22Rv1 (cell line): ENCODE results near the gene SLC4A2.

Experiments
- ZFX ChIP-seq: fragments of 450-650 bp; IDR thresholded peaks from 2 replicates; pipeline ENCODE4 v1.6.1; 2017; ENCODE audit warnings: antibody characterized with exemption, borderline replicate concordance
- TF ChIP-seq, protein P1 (sequence below): fragments of 450-650 bp; IDR thresholded peaks from 2 replicates; pipeline ENCODE4 v1.5.1; 2017; ENCODE audit warnings: mild to moderate bottlenecking

DNA sequence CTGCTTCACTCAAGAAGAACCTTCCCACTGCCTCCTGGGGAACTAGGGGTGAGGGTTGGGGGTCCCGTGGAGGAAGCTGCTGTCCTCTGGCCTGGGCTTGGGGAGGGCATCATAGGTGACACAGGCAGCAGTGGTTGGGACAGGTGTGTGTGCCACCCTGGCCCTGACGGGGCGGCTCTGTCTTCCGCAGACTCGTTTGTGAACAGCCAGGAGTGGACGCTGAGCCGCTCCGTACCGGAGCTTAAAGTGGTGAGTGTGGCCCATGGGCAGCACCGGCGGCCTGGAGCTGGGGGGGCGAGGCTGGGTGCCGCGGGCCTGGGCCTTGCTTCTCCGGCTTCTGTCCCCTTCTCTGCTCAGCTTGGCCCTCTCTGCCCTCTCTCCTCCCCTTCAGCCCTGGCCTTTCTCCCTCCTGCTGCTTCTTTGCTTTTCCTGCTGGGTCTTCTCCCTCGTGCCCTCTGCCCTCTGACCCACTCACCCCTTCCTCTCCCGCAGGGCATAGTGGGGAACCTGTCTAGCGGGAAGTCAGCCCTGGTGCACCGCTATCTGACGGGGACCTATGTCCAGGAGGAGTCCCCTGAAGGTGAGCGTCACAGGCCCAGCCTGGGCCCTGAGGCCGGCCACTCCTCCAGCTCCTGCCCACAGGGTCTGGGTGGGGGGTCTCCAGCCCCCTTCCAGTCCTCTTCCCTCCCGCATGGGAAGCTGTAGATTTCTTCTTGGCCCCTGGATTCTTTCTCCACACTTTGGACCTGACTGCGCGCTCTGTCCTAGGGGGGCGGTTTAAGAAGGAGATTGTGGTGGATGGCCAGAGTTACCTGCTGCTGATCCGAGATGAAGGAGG, 57.4 kb downstream of the SLC4A2 start:
- TF ChIP-seq, protein P1, sequence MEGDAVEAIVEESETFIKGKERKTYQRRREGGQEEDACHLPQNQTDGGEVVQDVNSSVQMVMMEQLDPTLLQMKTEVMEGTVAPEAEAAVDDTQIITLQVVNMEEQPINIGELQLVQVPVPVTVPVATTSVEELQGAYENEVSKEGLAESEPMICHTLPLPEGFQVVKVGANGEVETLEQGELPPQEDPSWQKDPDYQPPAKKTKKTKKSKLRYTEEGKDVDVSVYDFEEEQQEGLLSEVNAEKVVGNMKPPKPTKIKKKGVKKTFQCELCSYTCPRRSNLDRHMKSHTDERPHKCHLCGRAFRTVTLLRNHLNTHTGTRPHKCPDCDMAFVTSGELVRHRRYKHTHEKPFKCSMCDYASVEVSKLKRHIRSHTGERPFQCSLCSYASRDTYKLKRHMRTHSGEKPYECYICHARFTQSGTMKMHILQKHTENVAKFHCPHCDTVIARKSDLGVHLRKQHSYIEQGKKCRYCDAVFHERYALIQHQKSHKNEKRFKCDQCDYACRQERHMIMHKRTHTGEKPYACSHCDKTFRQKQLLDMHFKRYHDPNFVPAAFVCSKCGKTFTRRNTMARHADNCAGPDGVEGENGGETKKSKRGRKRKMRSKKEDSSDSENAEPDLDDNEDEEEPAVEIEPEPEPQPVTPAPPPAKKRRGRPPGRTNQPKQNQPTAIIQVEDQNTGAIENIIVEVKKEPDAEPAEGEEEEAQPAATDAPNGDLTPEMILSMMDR, result no peak
- no peak for TF ChIP-seq ZFX
